ENCODE data around the gene TMEM33. TPM values are rescaled to one million over a fixed set of nuclear protein-coding genes. Genes with fewer than 3 reads are reported as not detected.
"Not testable (repeated sequence)": the region's sequence is repeated elsewhere in the genome, so short reads cannot be mapped to it uniquely, and the experiment has no call there.

Gene TMEM33
- total RNA-seq, 1 donor from 2014 or later: 59.6 TPM

GRCh38 chr4:41912546-41912945 is 22.7 kb upstream of the TMEM33 start:
- DNase-seq (ENCODE audit: low spot score): no peak
- H3K4me3 Mint-ChIP-seq (ENCODE audit: unreplicated experiment): no peak overlapping the region
- H3K27me3 Mint-ChIP-seq (ENCODE audit: unreplicated experiment): no peaks in the 10 kb centered on the region

GRCh38 chr4:41913509-41913908 is 21.7 kb upstream of the TMEM33 start:
- H3K27ac Mint-ChIP-seq (ENCODE audit: unreplicated experiment): no peak overlapping the region
- peaks cover 4% of the 10 kb centered on the region for H3K36me3 Mint-ChIP-seq (ENCODE audit: low read depth, unreplicated experiment)
- DNase-seq (ENCODE audit: low spot score): no peak
- no peaks in the 10 kb centered on the region for H3K27me3 Mint-ChIP-seq (ENCODE audit: unreplicated experiment)
- TF ChIP-seq CTCF (IDR thresholded peaks at IDR 0.05; ENCODE audit: unreplicated experiment): no peak
- peaks cover 2% of the 10 kb centered on the region for H3K4me1 Mint-ChIP-seq (ENCODE audit: unreplicated experiment)
- H3K4me3 Mint-ChIP-seq (ENCODE audit: unreplicated experiment): no peak overlapping the region
- no peaks in the 10 kb centered on the region for H3K9me3 Mint-ChIP-seq (ENCODE audit: unreplicated experiment)

More at GRCh38 chr4:41912546-41912945, 22.7 kb upstream of the TMEM33 start:
- peaks cover 4% of the 10 kb centered on the region for H3K36me3 Mint-ChIP-seq (ENCODE audit: low read depth, unreplicated experiment)
- H3K4me1 Mint-ChIP-seq (ENCODE audit: unreplicated experiment): peaks cover 2% of the 10 kb centered on the region
- TF ChIP-seq CTCF (IDR thresholded peaks at IDR 0.05; ENCODE audit: unreplicated experiment): no peak
- H3K27ac Mint-ChIP-seq (ENCODE audit: unreplicated experiment): no peak overlapping the region
- no peaks in the 10 kb centered on the region for H3K9me3 Mint-ChIP-seq (ENCODE audit: unreplicated experiment)

GRCh38 chr4:41918278-41918677 is 17.0 kb upstream of the TMEM33 start:
- Mint-ChIP-seq H3K4me3 (ENCODE audit: unreplicated experiment) (no peak overlapping the region), H3K4me1 (ENCODE audit: unreplicated experiment) (no peaks in the 10 kb centered on the region), H3K36me3 (ENCODE audit: low read depth, unreplicated experiment) (peaks cover 5% of the 10 kb centered on the region), H3K27me3 (ENCODE audit: unreplicated experiment) (peaks cover 3% of the 10 kb centered on the region), H3K9me3 (ENCODE audit: unreplicated experiment) (peaks cover 5% of the 10 kb centered on the region), H3K27ac (ENCODE audit: unreplicated experiment) (no peak overlapping the region)
- no peak for DNase-seq (ENCODE audit: low spot score)
- TF ChIP-seq CTCF (IDR thresholded peaks at IDR 0.05; ENCODE audit: unreplicated experiment): no peak

- H3K4me3 Mint-ChIP-seq (ENCODE audit: unreplicated experiment); H3K9me3 Mint-ChIP-seq (ENCODE audit: unreplicated experiment); H3K27ac Mint-ChIP-seq (ENCODE audit: unreplicated experiment); H3K4me1 Mint-ChIP-seq (ENCODE audit: unreplicated experiment); DNase-seq (ENCODE audit: low spot score); H3K36me3 Mint-ChIP-seq (ENCODE audit: low read depth, unreplicated experiment); H3K27me3 Mint-ChIP-seq (ENCODE audit: unreplicated experiment): not testable (repeated sequence)
Measured at GRCh38 chr4:41920416-41920815, 14.8 kb upstream of the TMEM33 start.

GRCh38 chr4:41921476-41921875 is 13.8 kb upstream of the TMEM33 start:
- TF ChIP-seq CTCF (IDR thresholded peaks at IDR 0.05; ENCODE audit: unreplicated experiment): no peak
- no peak for DNase-seq (ENCODE audit: low spot score)
- H3K27me3 Mint-ChIP-seq (ENCODE audit: unreplicated experiment): peaks cover 3% of the 10 kb centered on the region
- peaks cover 5% of the 10 kb centered on the region for H3K36me3 Mint-ChIP-seq (ENCODE audit: low read depth, unreplicated experiment)
- H3K27ac Mint-ChIP-seq (ENCODE audit: unreplicated experiment): no peak overlapping the region
- no peaks in the 10 kb centered on the region for H3K4me1 Mint-ChIP-seq (ENCODE audit: unreplicated experiment)
- H3K4me3 Mint-ChIP-seq (ENCODE audit: unreplicated experiment): no peak overlapping the region
- peaks cover 5% of the 10 kb centered on the region for H3K9me3 Mint-ChIP-seq (ENCODE audit: unreplicated experiment)
